CD4-positive, CD25-positive, alpha-beta regulatory T cell (primary cell): Measurements from ENCODE around the gene NEDD9. TPM values are rescaled to one million over a fixed set of nuclear protein-coding genes. Genes with fewer than 3 reads are reported as not detected.
A peak's percentile ranks its signal among the peaks of the same experiment; 100 is the strongest.

Experiments used
- ATAC-seq, 2 donors: fragments of 150-1000 bp; cut with Tn5 transposase; one replicate each; pipeline ENCODE4 v1.10.0; 2021; ENCODE audit warnings: low read depth in 2 of 2, moderate number of reproducible peaks in 2 of 2, moderate library complexity in 1 of 2
- DNase-seq, 3 donors: peaks; one replicate each; pipeline versions ENCODE4 v3.0.0 to v3.0.0-alpha.2; 2012 to 2022; ENCODE audit warnings: mixed read lengths in 1 of 3
- H3K27ac ChIP-seq: one replicate; pipeline ENCODE4 v1.7.0; 2013; ENCODE audit warnings: mild to moderate bottlenecking, low read length; ENCODE audit not compliant: insufficient read depth, poor library complexity, severe bottlenecking
- H3K27me3 ChIP-seq: one replicate; pipeline ENCODE4 v1.7.0; 2013; ENCODE audit warnings: low read length; ENCODE audit not compliant: control insufficient read depth, insufficient read depth
- H3K36me3 ChIP-seq: one replicate; pipeline ENCODE4 v1.7.0; 2013; ENCODE audit warnings: mild to moderate bottlenecking, low read length, moderate library complexity; ENCODE audit not compliant: control insufficient read depth, insufficient read depth
- H3K4me1 ChIP-seq: 2 replicates; pipeline ENCODE4 v1.7.0; 2013; ENCODE audit warnings: mild to moderate bottlenecking, low read length; ENCODE audit not compliant: insufficient read depth, control insufficient read depth, poor library complexity, severe bottlenecking
- H3K4me3 ChIP-seq: one replicate; pipeline ENCODE4 v1.7.0; 2013; ENCODE audit warnings: low read depth, mild to moderate bottlenecking, low read length, moderate library complexity
- H3K9me3 ChIP-seq, 2 experiments: 1 replicate in 1 of 2; 2 replicates in 1 of 2; pipeline ENCODE4 v1.7.0; 2013; ENCODE audit warnings: low read length in 2 of 2, mild to moderate bottlenecking in 1 of 2, moderate library complexity in 1 of 2; ENCODE audit not compliant: control insufficient read depth in 2 of 2
- H3K27ac Mint-ChIP-seq, 3 donors: one replicate each; pipeline ENCODE4 v1.8.0; 2020 to 2022; ENCODE audit warnings: mild to moderate bottlenecking in 3 of 3, mixed read lengths in 3 of 3, moderate library complexity in 2 of 3
- H3K27me3 Mint-ChIP-seq: one replicate; pipeline ENCODE4 v1.8.0; 2022; ENCODE audit warnings: mild to moderate bottlenecking, mixed read lengths
- H3K36me3 Mint-ChIP-seq: one replicate; pipeline ENCODE4 v1.8.0; 2020; ENCODE audit warnings: mixed read lengths
- H3K4me1 Mint-ChIP-seq, 4 donors: one replicate each; pipeline ENCODE4 v1.8.0; 2020 to 2022; ENCODE audit warnings: mixed read lengths in 4 of 4, mild to moderate bottlenecking in 1 of 4
- H3K4me3 Mint-ChIP-seq, 4 donors: one replicate each; pipeline ENCODE4 v1.8.0; 2020 to 2022; ENCODE audit warnings: mild to moderate bottlenecking in 4 of 4, mixed read lengths in 4 of 4, moderate library complexity in 3 of 4
- H3K9me3 Mint-ChIP-seq, 7 donors: one replicate each; pipeline ENCODE4 v1.8.0; 2020 to 2022; ENCODE audit warnings: mixed read lengths in 7 of 7, mild to moderate bottlenecking in 3 of 7, moderate library complexity in 2 of 7
- polyA plus RNA-seq, 4 donors: library from polyadenylated mRNA; unstranded; fragments of 300-500 nt; fragmentation: Illumina TruSeq; gene quantifications; one replicate each; pipeline ENCODE4 v1.2.3, GENCODE V29; 2021
- total RNA-seq: library from RNA; stranded (reverse); gene quantifications from one replicate; pipeline ENCODE4 v1.2.3, GENCODE V29; 2022

The NEDD9 gene
- total and polyA plus RNA-seq, 5 donors from 2014 or later: 18.1 to 104 (median 20.0) TPM

- no peak overlapping the region for H3K4me3 ChIP-seq
- H3K27me3 Mint-ChIP-seq: no peaks in the 10 kb centered on the region
- H3K9me3 Mint-ChIP-seq: no peaks in the 10 kb centered on the region
- peaks cover 13% of the 10 kb centered on the region for H3K4me1 ChIP-seq
- no peaks in the 10 kb centered on the region for H3K36me3 ChIP-seq
- H3K27me3 ChIP-seq: no peaks in the 10 kb centered on the region
- ATAC-seq (no peak), DNase-seq (no peak)
- no peaks in the 10 kb centered on the region for H3K36me3 Mint-ChIP-seq
- no peak overlapping the region for H3K4me3 Mint-ChIP-seq
- no peaks in the 10 kb centered on the region for H3K9me3 ChIP-seq
- no peak overlapping the region for H3K27ac Mint-ChIP-seq
- H3K4me1 Mint-ChIP-seq: peaks cover 0 to 23% (median 19%) of the 10 kb centered on the region in 4 donors
- H3K27ac ChIP-seq: no peak overlapping the region
These were observed 64.3 kb downstream of the NEDD9 start for GRCh38 chr6:11168091-11168635.

GRCh38 chr6:11166948-11167347 lies 65.5 kb downstream of the NEDD9 start:
- Histone ChIP-seq H3K36me3 (no peaks in the 10 kb centered on the region), H3K27me3 (no peaks in the 10 kb centered on the region), H3K4me3 (no peak overlapping the region), H3K27ac (no peak overlapping the region), H3K9me3 (no peaks in the 10 kb centered on the region), H3K4me1 (peaks cover 5% of the 10 kb centered on the region)
- Mint-ChIP-seq H3K9me3 (no peaks in the 10 kb centered on the region), H3K36me3 (no peaks in the 10 kb centered on the region), H3K4me3 (no peak overlapping the region), H3K4me1 (peaks cover 0 to 14% (median 10%) of the 10 kb centered on the region in 4 donors), H3K27ac (no peak overlapping the region), H3K27me3 (no peaks in the 10 kb centered on the region)
- DNase-seq: no peak
- ATAC-seq: no peak

DNA sequence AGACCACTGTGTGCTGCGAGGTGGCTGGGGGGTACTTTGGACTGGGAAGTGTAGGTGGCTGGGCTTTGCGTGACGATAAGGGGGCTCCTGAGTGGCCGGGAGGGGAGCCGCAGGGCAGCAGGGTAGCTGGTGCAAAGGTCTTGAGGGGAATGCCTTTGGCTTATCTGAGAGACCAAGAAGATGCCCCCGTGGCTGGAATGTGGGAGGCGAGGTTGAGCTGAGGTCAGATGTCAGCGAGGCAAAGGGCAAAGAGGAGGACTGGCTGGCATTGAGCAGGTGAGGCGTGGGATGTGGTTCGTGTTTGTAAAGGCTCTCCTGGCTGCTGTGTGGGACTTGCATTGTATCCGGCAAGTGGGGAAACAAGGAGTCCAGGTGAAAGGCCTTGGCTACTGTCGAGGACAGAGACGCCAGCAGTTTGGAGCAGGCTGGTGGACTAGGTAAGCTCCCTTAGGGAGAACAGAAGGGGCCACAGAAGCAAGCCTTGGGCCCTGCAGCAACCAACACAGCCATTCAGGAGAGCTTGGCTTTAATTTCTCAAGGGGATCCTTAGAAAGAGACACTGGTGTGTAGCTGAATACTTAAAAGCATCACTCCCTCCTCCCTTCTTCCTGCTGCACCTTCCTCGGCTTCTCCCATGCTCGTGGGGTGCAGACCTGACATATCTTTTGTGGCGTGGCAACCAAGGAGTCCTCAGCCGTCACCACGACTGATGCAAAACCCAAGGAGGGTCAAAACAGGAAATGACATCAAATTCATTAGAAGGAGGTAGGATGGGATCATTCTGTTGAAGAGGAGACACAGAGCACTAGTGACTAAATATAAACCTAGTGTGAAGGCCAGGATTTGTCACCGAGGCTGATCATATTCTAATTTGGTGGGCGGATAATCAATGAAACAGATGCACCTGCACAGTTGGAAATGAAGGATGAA lies 67.5 kb downstream of the NEDD9 start:
- peak overlapping the region in 1 of 3 donors; percentile 83 for H3K27ac Mint-ChIP-seq
- ATAC-seq: no peak
- Histone ChIP-seq H3K9me3 (no peaks in the 10 kb centered on the region), H3K27me3 (no peaks in the 10 kb centered on the region), H3K4me3 (no peak overlapping the region), H3K4me1 (peaks cover 5% of the 10 kb centered on the region), H3K27ac (no peak overlapping the region), H3K36me3 (no peaks in the 10 kb centered on the region)
- H3K27me3 Mint-ChIP-seq: no peaks in the 10 kb centered on the region
- no peaks in the 10 kb centered on the region for H3K9me3 Mint-ChIP-seq
- DNase-seq: peak in 1 of 3 donors; percentile 54
- no peaks in the 10 kb centered on the region for H3K36me3 Mint-ChIP-seq
- H3K4me3 Mint-ChIP-seq: no peak overlapping the region
- peaks cover 0 to 12% (median 10%) of the 10 kb centered on the region in 4 donors for H3K4me1 Mint-ChIP-seq

GRCh38 chr6:11163932-11164331 lies 68.5 kb downstream of the NEDD9 start:
- ATAC-seq: no peak
- H3K27ac Mint-ChIP-seq: no peak overlapping the region

DNA sequence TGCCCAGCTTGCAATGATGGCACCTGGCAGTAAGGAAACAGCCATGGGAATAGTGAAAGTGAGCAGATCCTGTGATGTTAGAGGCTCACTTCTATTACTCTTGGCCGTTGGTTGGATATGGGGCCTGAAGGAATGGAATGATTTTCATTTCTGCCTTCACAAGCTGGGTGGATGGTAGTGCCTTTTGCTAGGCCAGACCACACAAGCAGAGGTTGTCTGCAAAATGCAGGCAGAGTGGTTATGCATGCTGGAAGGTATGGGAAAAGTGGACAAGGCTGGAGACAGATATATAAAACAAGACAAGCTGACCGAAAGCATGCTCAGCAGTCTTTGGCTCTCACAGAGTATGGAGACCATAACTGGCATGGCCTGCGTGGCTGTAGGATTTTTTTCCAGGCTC lies 70.2 kb downstream of the NEDD9 start:
- no peak for ATAC-seq
- H3K4me1 Mint-ChIP-seq: peaks cover 0 to 12% (median 10%) of the 10 kb centered on the region in 4 donors
- H3K27me3 Mint-ChIP-seq: no peaks in the 10 kb centered on the region
- H3K36me3 ChIP-seq: no peaks in the 10 kb centered on the region
- H3K4me3 Mint-ChIP-seq: no peak overlapping the region
- no peaks in the 10 kb centered on the region for H3K36me3 Mint-ChIP-seq
- H3K9me3 ChIP-seq: no peaks in the 10 kb centered on the region
- no peak overlapping the region for H3K27ac Mint-ChIP-seq
- H3K4me1 ChIP-seq: peaks cover 5% of the 10 kb centered on the region
- H3K9me3 Mint-ChIP-seq: no peaks in the 10 kb centered on the region
- H3K27me3 ChIP-seq: no peaks in the 10 kb centered on the region
- H3K4me3 ChIP-seq: no peak overlapping the region
- H3K27ac ChIP-seq: no peak overlapping the region
- DNase-seq: no peak

More at GRCh38 chr6:11163932-11164331, 68.5 kb downstream of the NEDD9 start:
- no peak for DNase-seq
- Mint-ChIP-seq H3K27me3 (no peaks in the 10 kb centered on the region), H3K9me3 (no peaks in the 10 kb centered on the region), H3K4me3 (no peak overlapping the region), H3K4me1 (peaks cover 0 to 12% (median 10%) of the 10 kb centered on the region in 4 donors), H3K36me3 (no peaks in the 10 kb centered on the region)
- H3K27me3 ChIP-seq: no peaks in the 10 kb centered on the region
- no peaks in the 10 kb centered on the region for H3K36me3 ChIP-seq
- no peak overlapping the region for H3K27ac ChIP-seq
- peaks cover 5% of the 10 kb centered on the region for H3K4me1 ChIP-seq
- H3K4me3 ChIP-seq: no peak overlapping the region
- no peaks in the 10 kb centered on the region for H3K9me3 ChIP-seq

- Histone ChIP-seq H3K4me1 (peaks cover 5% of the 10 kb centered on the region), H3K27ac (no peak overlapping the region), H3K9me3 (no peaks in the 10 kb centered on the region), H3K36me3 (no peaks in the 10 kb centered on the region), H3K27me3 (no peaks in the 10 kb centered on the region), H3K4me3 (no peak overlapping the region)
- ATAC-seq (no peak), DNase-seq (no peak)
- Mint-ChIP-seq H3K9me3 (peaks cover 0 to 2% (median 0%) of the 10 kb centered on the region in 7 donors), H3K36me3 (no peaks in the 10 kb centered on the region), H3K4me3 (no peak overlapping the region), H3K27me3 (no peaks in the 10 kb centered on the region), H3K27ac (no peak overlapping the region), H3K4me1 (peaks cover 0 to 12% (median 10%) of the 10 kb centered on the region in 4 donors)
These were observed 71.2 kb downstream of the NEDD9 start for GRCh38 chr6:11161031-11161956.

DNA sequence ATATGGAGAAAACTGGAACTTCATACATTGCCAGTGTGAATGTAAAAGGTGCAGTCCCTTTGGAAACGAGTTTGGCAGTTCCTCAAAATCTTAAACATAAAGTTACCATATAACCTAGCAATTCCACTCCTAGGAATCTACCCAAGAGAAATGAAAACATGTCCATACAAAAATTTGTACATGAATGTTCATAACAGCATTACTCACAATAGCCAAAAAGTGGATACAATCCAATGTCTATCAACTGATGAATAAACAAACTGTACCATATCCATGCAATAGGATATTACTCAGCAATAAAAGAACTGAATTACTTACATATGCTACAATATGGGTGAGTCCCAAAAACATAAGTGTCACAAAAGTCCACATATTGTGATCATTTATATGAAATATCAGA lies 72.3 kb downstream of the NEDD9 start:
- Mint-ChIP-seq H3K4me1 (peaks cover 0 to 14% (median 8%) of the 10 kb centered on the region in 4 donors), H3K9me3 (peaks cover 0 to 4% (median 0%) of the 10 kb centered on the region in 7 donors), H3K27me3 (peaks cover 6% of the 10 kb centered on the region), H3K4me3 (no peak overlapping the region), H3K36me3 (no peaks in the 10 kb centered on the region), H3K27ac (no peak overlapping the region)
- H3K4me1 ChIP-seq: peaks cover 2% of the 10 kb centered on the region
- no peaks in the 10 kb centered on the region for H3K36me3 ChIP-seq
- DNase-seq: no peak
- H3K27ac ChIP-seq: no peak overlapping the region
- H3K4me3 ChIP-seq: no peak overlapping the region
- no peaks in the 10 kb centered on the region for H3K27me3 ChIP-seq
- no peak for ATAC-seq
- H3K9me3 ChIP-seq: no peaks in the 10 kb centered on the region
